ENCODE results near the gene ATP2B2. TPM values are rescaled to one million over a fixed set of nuclear protein-coding genes. Genes with fewer than 3 reads are reported as not detected.

Gene ATP2B2
- total RNA-seq, 4 donors from 2014 or later, result 0.31 to 2.9 (median 1.8) TPM

DNA sequence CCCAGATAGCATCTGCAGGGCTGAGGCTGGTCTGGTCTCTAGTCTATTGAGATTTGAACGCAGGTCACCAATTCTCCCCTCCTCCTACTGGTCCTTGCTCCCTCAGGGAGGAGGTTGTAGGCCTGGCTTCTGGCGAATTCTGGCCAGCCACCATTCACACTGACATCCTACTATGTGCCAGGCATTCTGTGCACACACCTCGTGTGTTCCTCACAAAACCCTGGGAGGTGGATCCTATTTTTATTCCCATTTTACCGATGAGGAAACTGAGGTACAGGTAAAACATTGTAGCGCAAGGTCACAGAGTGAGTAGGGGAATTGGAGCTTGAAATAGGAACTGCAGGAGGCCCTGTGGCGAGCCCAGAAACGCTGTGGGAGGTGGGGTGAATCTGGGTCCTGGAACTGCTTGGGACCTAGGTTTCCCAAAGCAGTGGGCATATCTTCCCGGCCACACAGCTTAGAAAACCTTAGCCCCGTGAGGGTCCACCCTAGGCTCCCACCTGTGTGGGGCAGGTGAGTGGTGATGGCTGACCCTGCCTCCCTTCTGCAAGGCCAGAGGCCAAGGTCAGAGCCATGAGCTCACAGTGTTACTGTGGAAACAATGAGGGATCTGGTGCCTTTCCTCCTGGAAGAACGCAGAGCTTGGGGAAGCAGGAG, 4.8 kb upstream of the ATP2B2 start:
- peaks cover 0 to 3% (median 0%) of the 10 kb centered on the region in 3 donors for H3K27me3 ChIP-seq
- ATAC-seq (no peak), DNase-seq (no peak)
- TF ChIP-seq, protein P1, sequence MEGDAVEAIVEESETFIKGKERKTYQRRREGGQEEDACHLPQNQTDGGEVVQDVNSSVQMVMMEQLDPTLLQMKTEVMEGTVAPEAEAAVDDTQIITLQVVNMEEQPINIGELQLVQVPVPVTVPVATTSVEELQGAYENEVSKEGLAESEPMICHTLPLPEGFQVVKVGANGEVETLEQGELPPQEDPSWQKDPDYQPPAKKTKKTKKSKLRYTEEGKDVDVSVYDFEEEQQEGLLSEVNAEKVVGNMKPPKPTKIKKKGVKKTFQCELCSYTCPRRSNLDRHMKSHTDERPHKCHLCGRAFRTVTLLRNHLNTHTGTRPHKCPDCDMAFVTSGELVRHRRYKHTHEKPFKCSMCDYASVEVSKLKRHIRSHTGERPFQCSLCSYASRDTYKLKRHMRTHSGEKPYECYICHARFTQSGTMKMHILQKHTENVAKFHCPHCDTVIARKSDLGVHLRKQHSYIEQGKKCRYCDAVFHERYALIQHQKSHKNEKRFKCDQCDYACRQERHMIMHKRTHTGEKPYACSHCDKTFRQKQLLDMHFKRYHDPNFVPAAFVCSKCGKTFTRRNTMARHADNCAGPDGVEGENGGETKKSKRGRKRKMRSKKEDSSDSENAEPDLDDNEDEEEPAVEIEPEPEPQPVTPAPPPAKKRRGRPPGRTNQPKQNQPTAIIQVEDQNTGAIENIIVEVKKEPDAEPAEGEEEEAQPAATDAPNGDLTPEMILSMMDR (IDR thresholded peaks at IDR 0.05 in 4 of 5, conservative IDR thresholded peaks at IDR 0.05 in 1 of 5), result no peak
- no peak for TF ChIP-seq POLR2A (IDR thresholded peaks at IDR 0.05)
- no peaks in the 10 kb centered on the region for H3K36me3 ChIP-seq
- H3K4me3 ChIP-seq, result no peak overlapping the region
- intact Hi-C loops (cut with DNase I; ENCODE audit: low total_unique reads), result loop anchor here (10.0 kb wide), 1 partner anchor 185 kb away; no protein-coding TSS in a partner anchor
- no peaks in the 10 kb centered on the region for H3K4me1 ChIP-seq
- no peak overlapping the region for H3K27ac ChIP-seq
- H3K9me3 ChIP-seq, result no peaks in the 10 kb centered on the region
- in situ Hi-C loops (cut with MboI; ENCODE audit: low sequenced_read_pairs in 4 of 4), result no loop called here

DNA sequence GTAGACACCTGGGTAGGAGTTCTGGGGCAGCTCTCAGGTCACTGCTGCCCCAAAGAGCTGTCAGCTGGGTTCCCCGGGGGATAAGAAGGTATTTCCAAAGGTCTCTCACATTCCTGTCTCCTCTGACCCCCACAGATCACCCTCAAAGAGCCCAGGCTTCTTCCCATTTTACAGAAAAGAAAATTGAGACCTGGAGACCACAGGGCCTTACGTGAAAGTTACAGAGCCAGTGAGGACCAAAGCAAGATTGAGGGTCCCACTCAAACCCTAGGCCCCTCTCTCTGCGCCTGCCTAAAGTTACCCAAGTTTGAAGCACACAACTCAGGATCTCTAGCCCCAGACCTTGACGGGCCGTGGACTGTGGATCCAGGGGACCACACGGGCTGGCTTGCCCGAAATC, 3.9 kb upstream of the ATP2B2 start:
- TF ChIP-seq POLR2A (IDR thresholded peaks at IDR 0.05), result no peak
- TF ChIP-seq, protein P1 (IDR thresholded peaks at IDR 0.05 in 4 of 5, conservative IDR thresholded peaks at IDR 0.05 in 1 of 5), result no peak
- Histone ChIP-seq H3K36me3 (no peaks in the 10 kb centered on the region), H3K9me3 (no peaks in the 10 kb centered on the region), H3K27ac (no peak overlapping the region), H3K4me3 (no peak overlapping the region), H3K4me1 (no peaks in the 10 kb centered on the region), H3K27me3 (peaks cover 0 to 3% (median 0%) of the 10 kb centered on the region in 3 donors)
- intact Hi-C loops (cut with DNase I; ENCODE audit: low total_unique reads) (no loop called here), in situ Hi-C loops (cut with MboI; ENCODE audit: low sequenced_read_pairs in 4 of 4) (no loop called here)
- no peak for DNase-seq
- no peak for ATAC-seq

DNA sequence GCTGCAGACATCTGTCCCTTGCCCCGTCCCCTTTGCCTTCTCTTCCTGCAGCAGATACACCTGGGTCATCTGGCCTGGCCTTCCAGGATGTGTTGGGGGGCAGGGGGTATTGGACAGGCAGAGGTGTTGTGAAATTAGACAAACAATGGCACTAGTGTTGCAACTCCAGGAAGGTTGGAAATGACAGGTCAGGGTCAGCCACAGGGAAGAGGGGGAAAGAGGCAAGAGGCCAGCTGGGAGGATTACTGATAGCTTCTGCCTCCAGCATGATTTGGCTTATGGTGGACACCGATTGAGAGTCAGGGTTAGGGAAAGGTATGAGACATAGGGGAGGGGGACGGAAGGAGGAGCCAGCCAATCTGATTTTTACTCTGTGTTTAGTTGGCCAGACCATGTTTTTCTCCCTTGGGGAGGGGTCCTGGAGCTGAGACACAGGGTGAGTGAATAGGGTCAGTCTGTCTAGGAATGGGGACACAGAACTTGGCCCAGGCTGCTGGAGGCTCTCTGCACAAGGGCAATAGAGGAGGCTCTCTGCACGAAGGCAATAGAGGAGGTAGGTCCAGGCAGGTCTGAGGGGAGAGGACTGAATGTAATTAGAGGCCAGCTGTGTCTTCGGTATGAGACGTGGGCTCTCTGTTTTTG, 3.4 kb upstream of the ATP2B2 start:
- in situ Hi-C loops (cut with MboI; ENCODE audit: low sequenced_read_pairs in 4 of 4), result no loop called here
- no peaks in the 10 kb centered on the region for H3K9me3 ChIP-seq
- H3K4me1 ChIP-seq, result no peaks in the 10 kb centered on the region
- no peak overlapping the region for H3K4me3 ChIP-seq
- no peak for ATAC-seq
- no peaks in the 10 kb centered on the region for H3K36me3 ChIP-seq
- TF ChIP-seq, protein P1 (IDR thresholded peaks at IDR 0.05 in 4 of 5, conservative IDR thresholded peaks at IDR 0.05 in 1 of 5), result no peak
- TF ChIP-seq POLR2A (IDR thresholded peaks at IDR 0.05), result no peak
- no peak for DNase-seq
- no peak overlapping the region for H3K27ac ChIP-seq
- intact Hi-C loops (cut with DNase I; ENCODE audit: low total_unique reads), result no loop called here
- peaks cover 0 to 3% (median 0%) of the 10 kb centered on the region in 3 donors for H3K27me3 ChIP-seq

DNA sequence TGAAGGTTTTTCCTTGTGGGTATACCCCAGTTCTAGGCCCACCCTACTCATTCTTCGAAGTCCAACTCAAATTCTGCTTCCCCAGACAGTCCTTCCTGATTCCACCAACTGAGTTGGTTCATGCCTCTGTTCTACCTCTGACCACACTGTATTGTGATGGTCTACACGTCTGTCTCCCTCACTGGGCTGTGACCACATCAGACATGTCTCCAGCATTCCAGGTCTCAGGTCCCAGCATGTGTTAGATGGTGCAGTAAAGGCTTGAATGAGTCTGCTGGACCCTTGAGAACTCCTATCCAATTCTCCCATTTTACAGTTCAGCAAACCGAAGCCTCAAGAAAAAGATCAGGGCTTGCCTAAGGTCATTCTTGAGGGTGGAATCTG, 2.8 kb upstream of the ATP2B2 start:
- intact Hi-C loops (cut with DNase I; ENCODE audit: low total_unique reads) (no loop called here), in situ Hi-C loops (cut with MboI; ENCODE audit: low sequenced_read_pairs in 4 of 4) (no loop called here)
- H3K36me3 ChIP-seq, result no peaks in the 10 kb centered on the region
- no peaks in the 10 kb centered on the region for H3K9me3 ChIP-seq
- TF ChIP-seq, protein P1 (IDR thresholded peaks at IDR 0.05 in 4 of 5, conservative IDR thresholded peaks at IDR 0.05 in 1 of 5), result no peak
- TF ChIP-seq POLR2A (IDR thresholded peaks at IDR 0.05), result no peak
- no peak for DNase-seq
- H3K27ac ChIP-seq, result no peak overlapping the region
- H3K27me3 ChIP-seq, result peaks cover 0 to 3% (median 0%) of the 10 kb centered on the region in 3 donors
- ATAC-seq, result no peak
- no peak overlapping the region for H3K4me3 ChIP-seq
- H3K4me1 ChIP-seq, result no peaks in the 10 kb centered on the region
